Measurements from ENCODE around the gene DDX10.
A peak's percentile ranks its signal among the peaks of the same experiment; 100 is the strongest.
"Not testable (repeated sequence)": the region's sequence is repeated elsewhere in the genome, so short reads cannot be mapped to it uniquely, and the experiment has no call there.

The DDX10 gene

DNA sequence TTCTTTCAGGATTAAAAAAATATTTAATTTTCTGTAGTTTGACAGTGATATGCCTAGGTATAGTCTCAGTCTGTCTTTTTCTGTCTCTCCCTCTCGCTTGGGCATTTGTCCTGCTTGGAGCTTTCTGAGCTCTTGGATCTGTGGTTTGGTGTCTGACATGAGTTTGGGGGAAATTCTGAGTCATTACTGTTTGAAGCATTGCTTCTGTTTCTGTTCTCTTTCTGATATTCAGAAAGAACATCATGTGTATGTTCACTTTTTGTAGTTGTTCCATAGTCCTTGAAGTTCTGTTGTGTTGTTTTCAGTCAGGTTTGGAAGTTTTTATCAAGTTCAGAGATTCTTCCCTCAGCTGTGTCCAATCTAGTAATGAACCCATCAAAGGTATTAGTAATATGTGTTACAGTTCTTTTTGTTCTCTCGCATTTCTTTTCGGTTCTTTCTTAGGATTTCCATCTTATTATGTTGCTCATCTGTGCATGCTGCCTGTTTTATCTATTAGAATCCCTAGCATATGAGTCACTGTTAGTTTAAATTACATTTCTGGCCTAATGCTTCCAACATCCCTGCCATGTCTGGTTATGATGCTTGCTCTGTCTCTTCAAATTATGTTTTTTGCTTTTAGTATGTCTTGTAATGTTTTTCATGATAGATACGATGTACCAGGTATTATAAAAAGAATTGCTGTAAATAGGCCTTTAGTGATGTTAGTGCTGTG is 48.4 kb downstream of the DDX10 start:
- peak; percentile 65 for FAIRE-seq
- DNase-seq (ENCODE audit: insufficient read length, low spot score) = no peak

DNA sequence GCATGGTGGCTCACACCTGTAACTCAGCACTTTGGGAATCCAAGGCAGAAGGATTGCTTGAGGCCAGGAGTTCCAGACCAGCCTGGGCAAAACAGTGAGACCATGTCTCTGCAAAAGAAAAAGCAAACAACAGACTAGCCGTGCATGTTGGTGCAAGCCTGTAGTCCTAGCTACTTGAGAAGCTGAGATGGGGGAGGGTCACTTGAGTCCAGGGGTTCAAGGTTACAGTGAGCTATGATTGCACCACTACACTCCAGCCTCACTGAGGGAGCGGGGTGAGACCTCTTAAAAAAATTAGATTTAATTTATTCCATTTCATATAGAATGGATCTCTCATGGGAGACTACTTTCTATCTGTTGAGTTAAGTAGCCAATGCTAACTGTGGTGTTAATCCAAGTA is 50.4 kb downstream of the DDX10 start:
- DNase-seq (ENCODE audit: insufficient read length, low spot score) (no peak), FAIRE-seq (no peak)

GRCh38 chr11:108718466-108718865 is 53.6 kb downstream of the DDX10 start:
- FAIRE-seq (peak; percentile 46), DNase-seq (ENCODE audit: insufficient read length, low spot score) (no peak)

DNA sequence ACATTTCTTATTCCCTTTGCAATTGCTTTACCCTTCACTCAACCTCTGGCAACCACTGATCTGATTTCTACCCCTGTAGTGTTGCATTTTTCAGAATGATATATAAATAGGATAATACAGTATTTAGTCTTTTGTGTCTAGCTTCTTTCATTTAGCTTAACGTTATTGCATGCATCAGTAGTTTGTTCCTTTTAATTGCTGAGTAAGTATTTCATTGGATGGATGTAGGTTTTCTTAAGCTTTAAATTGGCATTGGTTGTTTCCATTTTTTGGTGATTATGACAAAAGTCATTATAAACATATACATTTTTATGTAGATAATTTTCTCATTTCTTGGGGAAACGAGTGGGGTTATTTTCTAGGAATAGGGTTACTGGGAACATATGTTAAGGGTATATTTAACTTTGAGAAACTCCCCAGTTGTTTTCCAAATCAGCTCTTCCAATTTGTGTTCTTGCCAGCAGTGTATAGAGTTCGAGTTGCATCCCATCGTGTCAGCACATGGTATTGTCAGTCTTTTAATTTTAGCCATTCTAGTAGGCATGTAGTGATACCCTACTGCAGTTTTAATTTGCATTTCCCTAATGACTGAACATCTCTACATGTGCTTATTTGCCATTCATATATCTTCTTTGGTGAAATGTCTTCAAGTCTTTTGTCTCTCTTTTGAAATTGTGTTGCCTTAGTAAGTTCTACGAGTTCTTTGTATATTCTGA is 60.3 kb downstream of the DDX10 start:
- FAIRE-seq (no peak), DNase-seq (ENCODE audit: insufficient read length, low spot score) (no peak)

GRCh38 chr11:108726077-108726800 is 61.4 kb downstream of the DDX10 start:
- DNase-seq (ENCODE audit: insufficient read length, low spot score) = no peak
- FAIRE-seq = no peak

DNA sequence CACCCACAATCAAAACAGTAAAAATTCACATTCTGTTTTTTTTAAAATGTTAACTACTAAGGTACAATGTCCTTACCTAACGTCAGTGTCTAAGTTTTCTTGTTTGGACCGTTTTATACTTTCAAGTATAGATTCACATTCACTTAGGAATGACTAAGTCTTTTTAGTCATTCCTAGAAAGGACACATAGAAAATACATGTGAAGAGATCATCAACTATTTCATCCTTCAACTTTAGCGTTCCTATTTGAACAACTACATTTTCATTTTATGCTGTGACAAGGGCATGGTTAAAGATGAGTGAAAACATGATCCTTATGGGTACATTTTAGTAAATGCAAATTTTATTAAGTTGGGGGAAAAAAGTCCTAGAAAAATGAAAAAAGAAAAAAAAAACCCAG is 62.8 kb downstream of the DDX10 start:
- DNase-seq (ENCODE audit: insufficient read length, low spot score) = no peak
- no peak for FAIRE-seq

- DNase-seq (ENCODE audit: insufficient read length, low spot score) = no peak
- peak; percentile 20 for FAIRE-seq
These were observed 64.5 kb downstream of the DDX10 start for GRCh38 chr11:108729227-108729871.

- FAIRE-seq = no peak
- no peak for DNase-seq (ENCODE audit: insufficient read length, low spot score)
These were observed 67.5 kb downstream of the DDX10 start for GRCh38 chr11:108732395-108732794.

DNA sequence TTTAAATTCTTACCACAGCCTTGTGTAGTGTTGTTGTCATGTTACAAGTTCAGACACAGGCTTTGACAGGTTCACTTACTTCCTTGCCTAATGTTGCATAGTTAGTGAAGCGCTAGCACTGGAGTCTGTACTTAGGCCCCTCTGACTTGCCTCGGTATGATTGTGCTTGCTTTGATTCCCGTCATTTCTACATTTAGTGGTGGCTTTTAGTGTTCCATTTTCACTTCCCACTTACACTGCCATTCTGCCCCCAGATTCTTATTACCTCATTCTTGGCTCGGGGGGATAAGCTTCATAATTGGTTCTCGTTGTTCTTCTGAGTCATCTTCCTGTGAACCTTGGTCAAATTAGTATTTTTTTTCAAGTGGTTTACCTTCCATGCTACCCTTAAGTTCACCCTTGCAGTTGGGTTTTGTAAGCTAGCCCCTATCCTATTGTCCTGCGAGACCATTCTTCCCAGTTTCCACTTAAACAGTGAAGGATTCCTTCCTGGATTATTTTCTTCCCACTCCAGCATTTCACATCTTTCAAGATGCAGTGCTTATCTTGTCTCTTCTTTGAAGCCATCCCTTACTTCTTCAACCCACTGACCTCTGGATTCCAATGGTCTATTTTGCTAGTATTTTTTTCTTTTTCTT is 68.7 kb downstream of the DDX10 start:
- FAIRE-seq (no peak), DNase-seq (ENCODE audit: insufficient read length, low spot score) (no peak)

GRCh38 chr11:108734283-108734682 is 69.4 kb downstream of the DDX10 start:
- FAIRE-seq = no peak
- DNase-seq (ENCODE audit: insufficient read length, low spot score) = no peak

GRCh38 chr11:108734956-108735559 is 70.2 kb downstream of the DDX10 start:
- DNase-seq (ENCODE audit: insufficient read length, low spot score) (no peak), FAIRE-seq (peak; percentile 81)

GRCh38 chr11:108740132-108740531 is 75.3 kb downstream of the DDX10 start:
- DNase-seq (ENCODE audit: insufficient read length, low spot score); FAIRE-seq: not testable (repeated sequence)

DNA sequence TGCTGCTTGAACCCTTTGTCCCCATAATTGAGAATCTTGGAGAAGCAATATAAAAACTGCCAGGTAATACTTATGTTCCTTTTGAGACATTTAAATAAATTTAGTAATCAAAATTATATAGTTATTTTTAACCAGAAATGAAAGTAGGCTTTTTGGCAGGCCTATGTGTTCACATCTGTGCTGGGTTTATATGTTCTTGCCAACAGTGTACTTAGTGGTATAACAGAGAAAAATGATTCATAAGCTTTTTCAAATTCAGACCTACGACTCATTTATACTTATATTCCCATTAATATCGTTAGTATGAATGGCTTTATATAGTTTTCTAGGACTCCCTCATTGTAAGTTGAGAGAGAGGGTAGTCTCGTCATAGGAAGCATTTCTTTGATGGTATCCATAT is 79.0 kb downstream of the DDX10 start:
- no peak for FAIRE-seq
- no peak for DNase-seq (ENCODE audit: insufficient read length, low spot score)

DNA sequence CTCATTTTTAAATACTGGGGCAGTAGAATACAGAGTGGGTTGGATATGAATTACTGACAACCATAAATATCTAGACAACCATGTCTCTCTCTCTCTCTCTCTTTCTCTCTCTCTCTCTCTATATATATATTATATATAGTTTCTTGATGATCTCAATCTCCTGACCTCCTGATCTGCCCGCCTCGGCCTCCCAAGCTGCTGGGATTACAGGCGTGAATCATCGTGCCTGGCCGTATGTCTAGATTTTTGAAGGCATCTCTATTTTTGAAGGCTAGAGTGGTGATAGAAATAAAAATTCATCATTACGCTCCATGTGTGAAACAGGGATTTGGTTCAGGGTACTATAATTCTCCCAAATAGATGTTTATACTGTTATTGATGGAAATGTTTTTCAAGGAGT is 84.1 kb downstream of the DDX10 start:
- FAIRE-seq (no peak), DNase-seq (ENCODE audit: insufficient read length, low spot score) (no peak)

- FAIRE-seq = no peak
- no peak for DNase-seq (ENCODE audit: insufficient read length, low spot score)
These were observed 86.6 kb downstream of the DDX10 start for GRCh38 chr11:108751444-108751843.

DNA sequence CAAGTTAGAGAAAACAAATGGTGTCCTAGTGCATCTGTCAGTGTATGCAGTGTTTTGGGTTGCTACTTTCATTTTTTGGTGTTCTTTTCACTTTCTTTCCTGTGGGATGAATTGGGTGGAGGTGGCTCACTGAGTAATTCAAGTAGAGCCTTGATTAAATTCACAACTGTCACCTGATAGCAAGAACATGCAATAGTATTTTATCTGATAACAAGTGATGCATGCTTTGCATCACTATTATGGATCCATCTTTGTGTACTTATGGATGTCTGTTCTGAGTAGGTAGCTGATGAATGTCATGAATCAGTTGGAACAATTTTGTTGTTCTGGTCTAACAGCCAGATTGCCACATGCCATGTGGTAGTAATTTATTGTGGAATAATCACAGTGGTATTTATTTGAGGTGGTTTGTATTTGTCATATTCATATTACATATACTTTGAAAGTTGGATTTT is 87.5 kb downstream of the DDX10 start:
- FAIRE-seq (peak; percentile 82), DNase-seq (ENCODE audit: insufficient read length, low spot score) (no peak)

DNA sequence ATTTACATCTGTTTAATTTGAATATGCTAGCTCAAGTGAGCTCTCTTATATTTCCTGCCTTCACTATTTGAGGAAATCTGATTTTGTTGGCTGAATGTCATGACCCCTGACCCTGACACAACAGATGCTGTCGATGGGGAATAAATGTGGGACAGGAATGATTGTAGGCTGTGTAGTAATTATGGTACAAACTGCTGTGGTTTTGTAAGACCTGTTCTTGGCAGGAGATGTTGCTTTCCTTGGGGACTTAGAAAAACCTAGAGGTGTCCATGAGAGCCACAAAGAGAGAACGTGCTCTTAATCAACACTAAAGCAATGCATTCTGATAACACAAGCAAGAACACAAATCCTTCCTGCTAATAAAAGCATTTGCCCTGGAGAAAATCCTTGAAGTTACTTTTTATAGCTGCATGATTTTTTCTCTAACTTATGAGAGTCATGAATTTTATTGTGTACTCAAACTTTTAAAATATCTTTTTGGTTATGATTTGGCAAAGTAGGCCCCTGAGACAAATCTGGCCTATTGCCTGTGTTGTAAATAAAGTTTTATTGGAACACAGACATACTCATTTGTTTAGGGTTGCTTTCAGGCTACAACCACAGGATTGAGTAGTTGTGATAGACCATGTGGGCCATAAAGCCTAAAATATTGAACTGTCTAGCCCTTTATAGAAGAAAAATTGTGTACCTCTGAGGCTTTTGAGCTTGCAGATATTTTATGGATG is 90.2 kb downstream of the DDX10 start:
- FAIRE-seq = peak; percentile 82
- no peak for DNase-seq (ENCODE audit: insufficient read length, low spot score)

DNA sequence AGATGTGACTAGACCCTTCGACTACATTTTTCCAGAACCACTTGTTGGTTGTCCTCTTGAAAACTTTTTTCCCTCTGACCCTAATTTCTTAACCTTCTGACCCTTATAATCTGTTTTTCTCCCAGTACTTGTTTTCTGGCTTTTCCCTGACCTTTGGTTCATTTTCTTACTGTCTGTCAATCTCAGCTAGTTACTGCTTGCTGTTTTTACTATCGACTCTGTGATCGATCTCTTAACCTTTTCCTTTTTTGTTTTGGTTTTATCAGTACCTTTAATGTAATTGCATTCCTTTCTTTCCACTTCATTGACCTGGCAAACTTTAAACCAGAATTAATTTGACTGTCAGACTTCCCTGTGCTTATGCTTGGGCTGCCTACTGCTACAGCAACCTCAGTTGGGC is 92.8 kb downstream of the DDX10 start:
- FAIRE-seq (no peak), DNase-seq (ENCODE audit: insufficient read length, low spot score) (no peak)

GRCh38 chr11:108758458-108758857 is 93.6 kb downstream of the DDX10 start:
- DNase-seq (ENCODE audit: insufficient read length, low spot score) = no peak
- no peak for FAIRE-seq

Measured in HTR-8/SVneo (cell line).